ENCODE measurements around the gene RNF5.
"Not testable (repeated sequence)": the region's sequence is repeated elsewhere in the genome, so short reads cannot be mapped to it uniquely, and the experiment has no call there.

RNF5 gene

GRCh38 chr6:32190911-32191677 is 12.9 kb downstream of the RNF5 start:
- no peak for DNase-seq

GRCh38 chr6:32191696-32192607 is 13.7 kb downstream of the RNF5 start:
- no peak for DNase-seq

GRCh38 chr6:32192608-32193039 is 14.4 kb downstream of the RNF5 start, which contains the start of gene GPSM3:
Gene GPSM3 (minus strand): TSS chr6:32192643. CDS start chr6:32192513, 130 bp downstream.
- DNase-seq: peak; percentile 79

GRCh38 chr6:32193096-32193495 is 14.9 kb downstream of the RNF5 start:
- not testable (repeated sequence) for DNase-seq

GRCh38 chr6:32194388-32194787 is 16.2 kb downstream of the RNF5 start:
- DNase-seq: no peak

GRCh38 chr6:32194825-32195651 is 16.8 kb downstream of the RNF5 start:
- peak; percentile 23 for DNase-seq

GRCh38 chr6:32195652-32195901 is 17.4 kb downstream of the RNF5 start:
- DNase-seq: peak; percentile 100

GRCh38 chr6:32195902-32196681 is 17.9 kb downstream of the RNF5 start:
- DNase-seq: peak; percentile 51

- DNase-seq: no peak
Observed at GRCh38 chr6:32196682-32197616, 18.7 kb downstream of the RNF5 start.

- DNase-seq: no peak
Observed at GRCh38 chr6:32198345-32198696, 20.1 kb downstream of the RNF5 start.

GRCh38 chr6:32198866-32199265 is 20.7 kb downstream of the RNF5 start:
- no peak for DNase-seq

GRCh38 chr6:32200711-32201475 is 22.7 kb downstream of the RNF5 start:
- no peak for DNase-seq

GRCh38 chr6:32202186-32202585 is 24.0 kb downstream of the RNF5 start:
- DNase-seq: no peak

GRCh38 chr6:32203426-32204267 is 25.4 kb downstream of the RNF5 start:
- DNase-seq: no peak

GRCh38 chr6:32204268-32204715 is 26.1 kb downstream of the RNF5 start:
- DNase-seq: no peak

- no peak for DNase-seq
Observed at GRCh38 chr6:32208996-32209395, 30.8 kb downstream of the RNF5 start.

GRCh38 chr6:32210191-32210601 is 32.0 kb downstream of the RNF5 start:
- DNase-seq: no peak

GRCh38 chr6:32211432-32211831 is 33.2 kb downstream of the RNF5 start:
- not testable (repeated sequence) for DNase-seq

GRCh38 chr6:32212076-32212760 is 34.0 kb downstream of the RNF5 start:
- no peak for DNase-seq
